ENCODE measurements around the gene MMUT. TPM values are rescaled to one million over a fixed set of nuclear protein-coding genes. Genes with fewer than 3 reads are reported as not detected.

Gene MMUT
- total RNA-seq, 1 experiment from 2014 or later: 13.7 TPM

DNA sequence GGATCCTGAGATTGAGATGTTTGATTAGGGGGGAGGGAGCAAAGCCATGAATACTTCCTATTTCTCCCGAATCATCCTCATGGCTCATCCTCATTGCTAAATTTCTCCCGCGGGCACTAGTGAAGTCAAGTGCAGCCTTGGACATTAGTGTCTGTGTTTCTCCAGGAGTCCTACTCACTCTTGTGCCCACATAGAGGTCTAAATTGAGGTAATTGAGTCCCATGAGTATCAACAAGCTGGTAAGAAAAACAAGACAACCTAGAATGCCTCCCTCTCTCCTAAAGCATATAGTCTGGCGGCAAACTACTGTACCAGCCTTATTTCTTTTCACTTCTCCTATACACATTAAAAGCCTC is 537 bp upstream of the MMUT start:
- Histone ChIP-seq H2AFZ (ENCODE audit: low read length) (peak overlapping the region; percentile 87), H3K27me3 (ENCODE audit: insufficient read depth, low read length) (no peaks in the 10 kb centered on the region), H3K18ac (ENCODE audit: insufficient read length, low read depth, low read length) (peak overlapping the region; percentile 88), H2BK5ac (ENCODE audit: insufficient read length, low read length) (peak overlapping the region; percentile 85), H3K14ac (ENCODE audit: insufficient read depth, low read length) (peak overlapping the region; percentile 96; the same call in 1 of the 2 replicates), H3T11ph (ENCODE audit: low read length) (peak overlapping the region; percentile 85), H4K8ac (replicated peaks; ENCODE audit: insufficient read length, low read depth, low read length) (peak overlapping the region; percentile 67), H4K20me1 (ENCODE audit: control insufficient read depth, insufficient read depth, insufficient read length) (no peaks in the 10 kb centered on the region), H3K79me1 (ENCODE audit: insufficient read depth, low read depth, low read length, poor library complexity, severe bottlenecking) (no peaks in the 10 kb centered on the region), H4K91ac (ENCODE audit: insufficient read length, low read depth, low read length) (no peak overlapping the region), H3K23ac (ENCODE audit: insufficient read length, low read depth, low read length) (peak overlapping the region; percentile 57), H3K79me2 (ENCODE audit: insufficient read depth, low read length) (peaks cover 14% of the 10 kb centered on the region; the same call in 1 of the 2 replicates), H2BK15ac (ENCODE audit: low read depth, low read length) (no peak overlapping the region), H2AK5ac (ENCODE audit: insufficient read length, low read length) (peak overlapping the region; percentile 41), H4K5ac (ENCODE audit: insufficient read length, low read depth, low read length) (peak overlapping the region; percentile 86), H3K23me2 (ENCODE audit: insufficient read length, low read depth, low read length, poor library complexity, severe bottlenecking) (peaks cover 3% of the 10 kb centered on the region), H3K27ac (ENCODE audit: insufficient read length, low read depth, low read length) (peak overlapping the region; percentile 81), H3K4me2 (ENCODE audit: insufficient read depth, insufficient read length, low read length) (peak overlapping the region; percentile 89), H2BK12ac (ENCODE audit: insufficient read length, low read depth, low read length) (no peak overlapping the region), H3K4ac (ENCODE audit: low read depth, low read length) (peak overlapping the region; percentile 69; the same call in 1 of the 2 replicates), H2BK20ac (ENCODE audit: low read depth, low read length, poor library complexity, severe bottlenecking) (no peak overlapping the region), H3K4me1 (ENCODE audit: insufficient read depth, low read length) (no peaks in the 10 kb centered on the region), H2BK120ac (ENCODE audit: low read depth, low read length, poor library complexity, severe bottlenecking) (peak overlapping the region; percentile 70), H3K56ac (ENCODE audit: insufficient read length, low read depth, low read length) (no peak overlapping the region), H3K9me3 (ENCODE audit: control insufficient read depth, low read depth, low read length) (no peaks in the 10 kb centered on the region), H3K9ac (ENCODE audit: extremely low read depth, insufficient read length, low read length) (peak overlapping the region; percentile 99)
- Mint-ChIP-seq H3K4me3 (peak overlapping the region; percentile 98 to 99), H3K36me3 (ENCODE audit: insufficient read depth in 1 of 3, low read depth in 3 of 3) (peaks cover 0 to 4% (median 2%) of the 10 kb centered on the region in 3 experiments; a peak in 2 of 7 replicates), H3K9me3 (no peaks in the 10 kb centered on the region), H3K27me3 (ENCODE audit: low read depth) (no peaks in the 10 kb centered on the region), H3K27ac (peak overlapping the region; percentile 96 to 100 (median 99)), H3K4me1 (peaks cover 12 to 15% of the 10 kb centered on the region in 2 experiments)
- DNase-seq: no peak
- no CpG with 5 or more reads among the region's 4 CpGs for WGBS (ENCODE audit: extremely low coverage, insufficient read length, low lambda C conversion rate)
- TF ChIP-seq, protein P1, sequence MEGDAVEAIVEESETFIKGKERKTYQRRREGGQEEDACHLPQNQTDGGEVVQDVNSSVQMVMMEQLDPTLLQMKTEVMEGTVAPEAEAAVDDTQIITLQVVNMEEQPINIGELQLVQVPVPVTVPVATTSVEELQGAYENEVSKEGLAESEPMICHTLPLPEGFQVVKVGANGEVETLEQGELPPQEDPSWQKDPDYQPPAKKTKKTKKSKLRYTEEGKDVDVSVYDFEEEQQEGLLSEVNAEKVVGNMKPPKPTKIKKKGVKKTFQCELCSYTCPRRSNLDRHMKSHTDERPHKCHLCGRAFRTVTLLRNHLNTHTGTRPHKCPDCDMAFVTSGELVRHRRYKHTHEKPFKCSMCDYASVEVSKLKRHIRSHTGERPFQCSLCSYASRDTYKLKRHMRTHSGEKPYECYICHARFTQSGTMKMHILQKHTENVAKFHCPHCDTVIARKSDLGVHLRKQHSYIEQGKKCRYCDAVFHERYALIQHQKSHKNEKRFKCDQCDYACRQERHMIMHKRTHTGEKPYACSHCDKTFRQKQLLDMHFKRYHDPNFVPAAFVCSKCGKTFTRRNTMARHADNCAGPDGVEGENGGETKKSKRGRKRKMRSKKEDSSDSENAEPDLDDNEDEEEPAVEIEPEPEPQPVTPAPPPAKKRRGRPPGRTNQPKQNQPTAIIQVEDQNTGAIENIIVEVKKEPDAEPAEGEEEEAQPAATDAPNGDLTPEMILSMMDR (conservative IDR thresholded peaks at IDR 0.05): no peak
